B cell (primary cell): ENCODE data around the gene CCDC13. TPM values are rescaled to one million over a fixed set of nuclear protein-coding genes. Genes with fewer than 3 reads are reported as not detected.

Source experiments
- ATAC-seq: fragments of 200-7000 bp; cut with Tn5 transposase; one replicate; pipeline ENCODE4 v1.10.0; 2021; ENCODE audit warnings: low read depth, mild to moderate bottlenecking, moderate number of reproducible peaks, moderate library complexity
- CTCF ChIA-PET: fragments of 350-600 bp; sonication (Branson Sonifier 250); formaldehyde crosslinking; loops from one replicate; lab custom pipeline; 2021; ENCODE audit warnings: antibody characterized with exemption, inconsistent platforms; lab: Charles Lee
- POLR2A ChIA-PET: fragments of 350-600 bp; sonication (Branson Sonifier 250); formaldehyde crosslinking; loops from one replicate; lab custom pipeline; 2021; ENCODE audit warnings: antibody characterized with exemption; lab: Charles Lee
- DNase-seq: peaks from one replicate; pipeline ENCODE4 v3.0.0; 2013
- H2AFZ ChIP-seq: 2 replicates; pipeline ENCODE4 v1.6.1; 2012; ENCODE audit warnings: mild to moderate bottlenecking, low read depth, low read length; ENCODE audit not compliant: insufficient read depth, poor library complexity, severe bottlenecking
- H3K27ac ChIP-seq, 2 donors: 1 replicate in 1 of 2; 2 replicates in 1 of 2; pipeline ENCODE4 v1.5.1; 2012 to 2013; ENCODE audit warnings: low read length in 2 of 2, mild to moderate bottlenecking in 2 of 2, moderate library complexity in 1 of 2
- H3K27me3 ChIP-seq, 4 experiments: fragments of 200-600 bp in 1 of 4; sonication (generic) in 1 of 4; replicated peaks in 1 of 4; 1 replicate in 2 of 4; 2 replicates in 2 of 4; pipeline versions ENCODE4 v1.6.1 to v1.7.0; 2013 to 2016; ENCODE audit warnings: low read length in 3 of 4, mild to moderate bottlenecking in 2 of 4, mixed read lengths in 1 of 4, moderate library complexity in 1 of 4; ENCODE audit not compliant: insufficient read depth in 4 of 4, control insufficient read depth in 3 of 4; ENCODE audit errors: control extremely low read depth in 1 of 4
- H3K36me3 ChIP-seq, 2 experiments: replicated peaks in 1 of 2; 1 replicate in 1 of 2; 2 replicates in 1 of 2; pipeline versions ENCODE4 v1.6.1 to v1.7.1; 2013; ENCODE audit warnings: low read length in 1 of 2; ENCODE audit not compliant: insufficient read depth in 2 of 2, control insufficient read depth in 1 of 2; ENCODE audit errors: control extremely low read depth in 1 of 2, extremely low read depth in 1 of 2
- H3K4me1 ChIP-seq, 2 donors: fragments of 200-600 bp in 1 of 2; sonication (generic) in 1 of 2; 1 replicate in 1 of 2; 2 replicates in 1 of 2; pipeline versions ENCODE4 v1.5.1 to v1.6.1; 2013 to 2017; ENCODE audit warnings: low read length in 2 of 2; ENCODE audit not compliant: control insufficient read depth in 2 of 2, insufficient read depth in 2 of 2
- H3K4me2 ChIP-seq: replicated peaks from 2 replicates; pipeline ENCODE3; 2012; ENCODE audit warnings: mild to moderate bottlenecking, low read depth, low read length; ENCODE audit not compliant: poor library complexity, severe bottlenecking
- H3K4me3 ChIP-seq, 5 experiments: fragments of 200-600 bp in 1 of 5; sonication (generic) in 1 of 5; 1 replicate in 3 of 5; 2 replicates in 2 of 5; pipeline versions ENCODE4 v1.5.1 to v1.7.0; 2011 to 2016; ENCODE audit warnings: low read length in 4 of 5, mild to moderate bottlenecking in 4 of 5, low read depth in 2 of 5, control low read depth in 1 of 5, moderate library complexity in 1 of 5; ENCODE audit not compliant: insufficient read depth in 1 of 5; ENCODE audit errors: control extremely low read depth in 1 of 5, extremely low read depth in 1 of 5
- H3K79me2 ChIP-seq: fragments of 200-600 bp; sonication (generic); one replicate; pipeline ENCODE4 v1.6.0; 2016; ENCODE audit warnings: low read length; ENCODE audit not compliant: control insufficient read depth, insufficient read depth
- H3K9ac ChIP-seq: fragments of 200-600 bp; sonication (generic); 2 replicates; pipeline ENCODE4 v1.6.1; 2017; ENCODE audit warnings: mild to moderate bottlenecking, low read length, moderate library complexity
- H3K9me3 ChIP-seq, 3 donors: one replicate each; pipeline versions ENCODE4 v1.6.1 to v1.7.1; 2013; ENCODE audit warnings: low read length in 2 of 3; ENCODE audit not compliant: control insufficient read depth in 2 of 3, insufficient read depth in 1 of 3; ENCODE audit errors: control extremely low read depth in 1 of 3
- H4K20me1 ChIP-seq: 2 replicates; pipeline ENCODE4 v1.6.0; 2012; ENCODE audit warnings: mild to moderate bottlenecking, low read length; ENCODE audit not compliant: insufficient read depth, control insufficient read depth, poor library complexity, severe bottlenecking
- H3K27ac Mint-ChIP-seq: one replicate; pipeline ENCODE4 v1.8.0; 2021; ENCODE audit warnings: mixed read lengths
- H3K27me3 Mint-ChIP-seq: one replicate; pipeline ENCODE4 v1.8.0; 2021; ENCODE audit warnings: mixed read lengths
- H3K4me1 Mint-ChIP-seq: one replicate; pipeline ENCODE4 v1.8.0; 2021; ENCODE audit warnings: mixed read lengths
- H3K4me3 Mint-ChIP-seq: one replicate; pipeline ENCODE4 v1.8.0; 2021; ENCODE audit warnings: mixed read lengths
- H3K9me3 Mint-ChIP-seq: one replicate; pipeline ENCODE4 v1.8.0; 2022; ENCODE audit warnings: mixed read lengths; ENCODE audit not compliant: insufficient read depth
- CTCF ChIP-seq: fragments of 200-600 bp; IDR thresholded peaks from one replicate; pipeline ENCODE4 v1.8.0; 2022; ENCODE audit warnings: antibody characterized with exemption, mild to moderate bottlenecking
- EZH2 ChIP-seq: IDR thresholded peaks from 2 replicates; pipeline ENCODE4 v1.6.1; 2012; ENCODE audit warnings: borderline replicate concordance, low read depth, mild to moderate bottlenecking, moderate library complexity, low read length; ENCODE audit not compliant: insufficient read depth, poor library complexity, severe bottlenecking
- WGBS: methylation state at CpG from one replicate; pipeline ENCODE4 v1.1.5; 2013; ENCODE audit warnings: missing lambda C conversion rate; ENCODE audit not compliant: insufficient coverage; 5-methylcytosine and 5-hydroxymethylcytosine counted together
- intact Hi-C: fragments of 100-400 bp; cut with micrococcal nuclease; formaldehyde crosslinking; loops from one replicate; pipeline ENCODE4 v1.10.0; 2022
- polyA plus RNA-seq: library from polyadenylated mRNA; depleted of rRNA; stranded (reverse); fragments of >200 nt; gene quantifications from 2 replicates; pipeline ENCODE4 v1.2.3, GENCODE V29; 2012
- total RNA-seq, 2 donors: library from RNA; stranded (reverse); fragments of 120-200 nt in 1 of 2; gene quantifications; 1 replicate in 1 of 2; 2 replicates in 1 of 2; pipeline versions ENCODE4 v1.2.3 to v1.2.4, GENCODE V29; 2013 to 2022

CCDC13 gene
- total and polyA plus RNA-seq, 2 donors (not counting 1 experiment from before 2014, with no cell fraction given): 1.5 to 1.9 TPM

GRCh38 chr3:42780398-42780797 is 7.3 kb upstream of the CCDC13 start:
- Histone ChIP-seq H3K79me2 (no peaks in the 10 kb centered on the region), H4K20me1 (no peaks in the 10 kb centered on the region), H3K9me3 (no peaks in the 10 kb centered on the region), H3K4me3 (no peak overlapping the region), H3K36me3 (peaks cover 2% of the 10 kb centered on the region in 2 experiments), H3K27me3 (no peaks in the 10 kb centered on the region), H3K9ac (no peak overlapping the region), H3K4me1 (no peaks in the 10 kb centered on the region), H2AFZ (no peak overlapping the region), H3K4me2 (no peak overlapping the region), H3K27ac (no peak overlapping the region)
- ATAC-seq (no peak), DNase-seq (no peak)
- peaks cover 2% of the 10 kb centered on the region for H3K4me1 Mint-ChIP-seq
- no peaks in the 10 kb centered on the region for H3K27me3 Mint-ChIP-seq
- ChIA-PET POLR2A (no interaction called here), CTCF (interaction anchor here (0.7 to 6.2 kb wide), 13 partner anchors 10 to 102 kb away, joined by 3 to 72 read pairs (median 5); partner anchors contain the start of gene HIGD1A)
- no peak overlapping the region for H3K27ac Mint-ChIP-seq
- H3K4me3 Mint-ChIP-seq: no peak overlapping the region
- no peaks in the 10 kb centered on the region for H3K9me3 Mint-ChIP-seq
- TF ChIP-seq EZH2 (no peak), CTCF (no peak)
- intact Hi-C loops: loop anchor here (1.0 to 2.0 kb wide), 4 partner anchors 24 to 101 kb away; partner anchors contain the start of gene HIGD1A
- WGBS: no CpG with 5 or more reads among the region's 3 CpGs

GRCh38 chr3:42778644-42779043 is 5.6 kb upstream of the CCDC13 start:
- intact Hi-C loops: no loop called here
- Mint-ChIP-seq H3K4me3 (no peak overlapping the region), H3K4me1 (peaks cover 4% of the 10 kb centered on the region), H3K9me3 (no peaks in the 10 kb centered on the region), H3K27me3 (no peaks in the 10 kb centered on the region), H3K27ac (no peak overlapping the region)
- Histone ChIP-seq H3K4me1 (peaks cover 0 to under 1% of the 10 kb centered on the region in 2 donors), H3K9me3 (no peaks in the 10 kb centered on the region), H4K20me1 (no peaks in the 10 kb centered on the region), H2AFZ (no peak overlapping the region), H3K27me3 (no peaks in the 10 kb centered on the region), H3K79me2 (no peaks in the 10 kb centered on the region), H3K36me3 (no peaks in the 10 kb centered on the region), H3K4me3 (no peak overlapping the region), H3K4me2 (no peak overlapping the region), H3K9ac (no peak overlapping the region), H3K27ac (no peak overlapping the region)
- DNase-seq: no peak
- 100% methylated on average over 2 of the region's 2 CpGs for WGBS
- TF ChIP-seq CTCF (no peak), EZH2 (no peak)
- CTCF ChIA-PET: interaction anchor here (0.7 to 6.2 kb wide), 7 partner anchors 16 to 327 kb away, joined by 3 to 72 read pairs (median 13); partner anchors contain the start of gene POMGNT2
- ATAC-seq: no peak
- POLR2A ChIA-PET: no interaction called here
